NCI-H1436 (cell line): ENCODE results near the gene NUDT4.
A peak's percentile ranks its signal among the peaks of the same experiment; 100 is the strongest.
"Not testable (repeated sequence)": the region's sequence is repeated elsewhere in the genome, so short reads cannot be mapped to it uniquely, and the experiment has no call there.

Source experiments
- DNase-seq: peaks from one replicate; lab custom pipeline; 2025; lab: John Stamatoyannopoulos, UW

The NUDT4 gene

DNA sequence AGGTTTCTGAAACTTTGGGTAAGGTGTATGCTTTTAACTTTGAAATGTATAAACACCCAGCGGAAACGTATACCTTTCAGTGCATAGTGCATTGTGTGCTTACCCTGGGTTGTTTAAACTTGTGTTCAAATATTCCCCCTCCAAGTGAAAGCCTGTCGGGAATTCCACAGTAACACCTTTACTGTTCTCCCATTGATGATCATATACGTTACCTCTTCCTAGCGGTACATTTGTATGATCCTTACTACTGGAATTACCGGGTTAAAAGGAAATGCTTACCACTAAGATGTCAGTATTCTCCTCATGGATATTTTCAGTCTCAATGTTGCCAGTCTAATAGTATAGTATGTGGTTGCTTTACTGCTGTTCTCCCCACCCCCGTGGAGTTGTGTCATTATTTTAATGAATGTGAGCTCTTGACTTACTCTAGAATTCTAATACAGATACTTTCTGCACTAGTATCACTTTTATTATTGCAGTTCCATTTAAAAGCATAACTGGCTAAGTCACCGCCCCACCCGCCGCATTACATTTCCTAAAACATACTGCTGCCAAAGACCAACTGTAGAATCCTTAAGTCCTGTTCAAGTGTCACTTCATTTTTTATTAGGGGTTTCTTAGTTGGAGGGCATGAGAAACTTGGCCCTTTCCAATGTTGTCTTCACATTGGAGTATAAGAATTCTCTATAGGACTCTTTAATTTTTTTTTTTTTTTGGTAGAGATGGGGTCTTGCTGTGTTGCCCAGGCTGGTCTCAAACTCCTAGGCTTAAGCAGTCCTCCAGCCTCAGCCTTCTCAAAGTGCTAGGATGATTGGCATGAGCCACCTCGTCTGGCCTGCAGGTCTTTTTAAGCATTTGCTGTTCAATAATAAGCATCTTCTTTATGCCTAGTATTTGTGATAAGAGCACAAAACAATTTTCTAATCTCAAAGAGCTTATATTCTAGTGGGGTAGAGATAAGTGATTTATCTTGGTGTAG is 24.9 kb downstream of the NUDT4 start:
- DNase-seq = no peak

DNA sequence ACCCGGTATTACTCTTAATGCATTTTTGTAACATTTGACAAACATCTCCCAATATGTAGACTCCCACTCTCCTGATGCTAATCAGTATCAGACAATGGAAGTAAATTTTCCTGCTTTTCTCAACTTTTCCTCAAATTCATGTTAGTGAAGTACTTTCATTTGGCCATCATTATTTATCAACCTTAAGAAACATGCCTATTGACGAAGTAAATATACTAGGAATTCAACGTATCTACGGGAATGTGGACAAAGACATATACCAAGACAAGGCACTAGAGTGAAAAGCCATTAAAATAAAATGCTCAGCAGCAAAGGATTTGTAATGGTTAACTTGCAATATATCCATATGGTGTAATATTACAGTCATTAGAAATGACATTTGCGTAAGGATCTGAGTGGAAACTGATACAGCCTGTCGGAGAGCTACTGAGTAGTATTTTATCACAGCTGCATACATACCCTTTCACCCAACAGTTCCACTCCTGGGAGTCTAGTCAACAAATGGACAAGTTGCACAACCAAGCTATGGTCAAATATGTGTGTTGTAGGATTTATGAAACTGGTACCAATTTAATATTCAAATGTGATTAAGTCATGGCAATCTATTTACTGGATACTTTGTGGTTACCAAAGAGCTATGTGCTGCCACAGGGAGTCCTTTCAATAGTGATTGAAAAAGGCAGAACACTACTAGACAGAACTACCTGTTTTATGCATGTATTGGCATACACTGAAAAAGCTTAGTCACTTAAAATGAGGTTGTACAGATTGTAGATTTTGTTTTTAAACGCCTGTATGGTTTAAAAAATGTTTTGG is 26.5 kb downstream of the NUDT4 start:
- no peak for DNase-seq

DNA sequence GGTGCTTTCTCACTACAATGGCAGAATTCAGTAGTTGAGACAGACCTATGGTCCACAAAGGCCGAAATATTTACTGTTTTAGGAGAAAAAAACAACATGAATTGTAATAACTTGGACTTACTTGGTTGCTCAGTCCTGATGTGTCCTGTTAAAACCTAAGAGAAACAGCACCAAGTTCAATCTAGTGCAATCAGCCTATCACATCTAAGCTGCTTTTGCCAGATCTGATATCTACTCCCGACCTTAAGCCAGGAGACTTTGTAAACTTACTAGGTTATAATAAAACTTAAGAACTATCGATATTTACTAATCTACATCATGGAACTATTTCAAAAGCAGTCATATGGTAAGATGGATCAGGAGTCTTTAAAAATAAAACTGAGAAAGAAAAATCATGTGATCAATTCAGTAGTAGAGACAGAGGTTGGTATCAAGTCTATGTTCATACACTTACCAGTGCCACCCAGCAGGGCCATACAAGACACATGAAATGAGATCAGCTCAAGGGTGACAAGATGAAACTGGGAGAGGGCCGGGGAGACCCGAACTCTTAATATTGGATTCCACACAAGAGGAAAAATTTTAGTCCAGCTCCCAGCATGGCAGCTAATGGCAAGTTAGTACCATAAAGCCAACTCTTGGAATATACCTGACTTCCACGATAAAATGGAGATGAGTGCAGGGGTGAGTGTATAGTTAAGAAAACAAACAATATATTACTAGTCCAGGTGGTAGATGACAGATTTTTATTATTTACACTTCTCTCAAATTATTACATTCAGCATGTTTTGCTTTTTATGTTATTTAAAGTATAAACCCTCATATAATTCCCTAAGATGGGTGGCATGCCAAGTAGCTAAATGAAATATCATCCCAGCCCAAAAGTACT is 27.5 kb downstream of the NUDT4 start:
- DNase-seq = no peak

DNA sequence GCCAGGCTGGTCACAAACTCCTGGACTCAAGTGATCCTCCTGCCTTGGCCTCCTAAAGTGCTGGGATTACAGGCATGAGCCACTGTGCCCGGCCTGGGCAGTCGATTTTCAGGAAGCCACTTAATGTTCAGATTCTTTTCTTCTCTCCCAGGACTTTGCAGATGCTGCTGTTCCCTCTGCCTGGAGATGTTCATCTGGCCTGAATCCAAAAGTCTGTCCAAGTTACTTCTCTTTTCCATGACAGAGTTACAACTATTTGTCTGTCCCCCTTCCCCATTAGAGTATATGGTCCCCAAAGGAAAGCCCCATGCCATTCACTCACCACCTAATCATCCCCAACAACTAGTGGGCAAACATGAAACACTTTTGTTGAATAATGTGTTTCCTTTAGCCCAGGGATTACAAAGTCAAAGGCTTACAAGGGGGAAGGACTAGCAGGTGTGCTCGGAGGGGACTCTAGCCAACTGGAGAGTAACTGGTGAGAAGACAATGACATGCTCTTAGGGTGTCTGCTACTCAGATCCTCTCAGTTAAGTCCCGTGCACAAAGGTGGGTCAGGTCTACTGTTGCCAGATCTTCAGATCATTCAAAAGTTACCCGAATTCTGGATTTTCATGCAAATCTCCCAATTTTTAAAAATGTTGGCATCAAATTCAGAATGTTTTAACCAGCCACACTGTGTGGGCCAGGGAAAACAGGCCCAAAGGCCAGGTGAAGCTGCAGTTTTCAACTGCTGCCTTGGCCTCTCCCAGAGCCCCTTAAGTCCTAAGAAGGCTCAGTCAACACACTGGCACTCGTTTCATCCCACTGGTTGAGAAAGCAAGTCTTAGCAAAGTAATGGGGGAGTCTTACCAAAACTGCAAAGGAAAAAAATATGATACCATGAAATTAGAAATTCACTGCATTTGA is 29.6 kb downstream of the NUDT4 start:
- no peak for DNase-seq

DNA sequence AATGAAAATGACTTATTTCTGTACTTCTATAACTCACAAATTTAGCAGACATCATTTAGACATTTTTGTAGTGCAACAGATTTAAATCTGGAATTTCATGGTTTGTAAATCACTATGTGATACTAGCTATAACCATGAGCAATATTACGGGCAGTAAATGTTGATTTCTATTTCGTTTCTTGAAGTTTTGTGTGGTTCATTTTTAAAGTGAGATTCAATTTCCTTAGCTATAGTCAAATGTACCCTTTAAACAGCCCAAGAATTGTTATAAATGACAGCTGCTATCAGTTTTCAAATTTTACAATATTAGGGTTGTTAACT is 30.2 kb downstream of the NUDT4 start:
- DNase-seq = no peak

DNA sequence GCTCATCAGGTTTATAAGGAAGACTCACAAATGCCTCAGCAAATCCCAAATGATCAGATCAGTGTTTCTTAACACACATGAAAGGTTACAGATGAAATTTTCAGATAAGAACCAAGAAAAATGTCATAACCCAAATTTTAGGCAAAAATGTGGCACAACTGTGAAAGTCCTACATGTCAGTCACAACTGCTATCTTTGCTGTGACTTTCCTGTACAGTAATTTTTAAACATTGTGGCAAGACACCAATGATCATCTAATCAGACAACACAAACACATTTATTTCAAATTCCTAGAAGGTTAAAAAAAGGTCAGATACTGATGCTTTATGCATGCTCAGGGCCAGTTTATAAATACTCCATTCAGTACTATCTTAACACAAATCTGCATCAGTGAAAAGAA is 31.1 kb downstream of the NUDT4 start:
- no peak for DNase-seq

DNA sequence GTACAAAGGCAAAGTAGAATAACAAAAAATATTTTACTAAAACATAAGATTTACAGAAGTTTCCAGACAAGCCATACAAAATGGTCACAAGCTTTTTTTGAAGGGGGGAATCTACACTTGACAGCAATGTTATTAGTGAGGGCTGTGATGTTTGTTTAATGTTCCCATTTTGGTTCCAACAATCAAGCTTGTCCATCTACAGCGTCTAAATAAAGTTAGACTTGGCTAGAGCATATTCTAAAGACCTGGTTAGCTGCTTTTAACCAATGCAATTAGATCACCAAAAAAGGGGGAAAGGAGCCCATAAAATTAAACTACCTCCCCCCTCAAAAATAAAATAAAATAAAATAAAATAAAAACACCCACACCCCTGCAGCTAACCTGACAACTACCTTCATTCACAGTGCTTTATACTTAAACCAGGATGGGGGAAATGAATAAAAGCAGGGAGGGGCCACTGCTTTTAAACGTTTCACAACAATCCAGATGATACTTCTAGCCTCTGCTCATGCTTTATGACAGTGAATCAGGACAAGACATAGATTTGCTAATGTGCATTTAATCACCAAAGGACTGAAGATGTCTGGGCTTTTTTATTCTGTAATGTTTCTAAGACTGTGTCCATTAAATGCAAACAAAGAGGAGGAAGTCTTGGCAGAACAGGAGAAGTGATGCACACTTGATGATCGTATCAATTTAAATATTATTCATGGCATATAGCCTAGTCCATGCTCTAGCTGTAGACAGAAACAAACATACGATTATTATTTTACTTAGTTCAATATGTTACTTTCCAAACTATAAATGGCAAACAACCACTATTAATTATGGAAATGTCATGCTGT is 31.8 kb downstream of the NUDT4 start:
- DNase-seq = not testable (repeated sequence)

DNA sequence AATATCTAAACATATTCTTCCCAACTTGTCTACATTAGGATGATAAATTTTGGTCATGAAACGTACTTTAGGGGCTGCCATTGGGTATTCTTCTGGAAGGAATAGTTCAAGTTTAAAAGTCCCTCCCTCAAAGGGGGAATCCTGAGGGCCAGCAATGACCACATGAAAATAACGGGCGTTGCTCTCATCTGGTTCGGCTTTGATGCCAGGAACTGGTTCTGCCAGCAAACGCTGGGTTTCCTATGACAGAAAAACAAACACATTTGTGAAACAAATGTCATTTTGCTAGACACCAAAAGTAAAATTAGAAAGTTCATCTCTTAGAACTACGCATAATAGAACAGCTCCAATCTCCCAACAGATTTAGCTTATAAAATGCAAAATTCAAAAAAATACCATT is 33.3 kb downstream of the NUDT4 start:
- not testable (repeated sequence) for DNase-seq

DNA sequence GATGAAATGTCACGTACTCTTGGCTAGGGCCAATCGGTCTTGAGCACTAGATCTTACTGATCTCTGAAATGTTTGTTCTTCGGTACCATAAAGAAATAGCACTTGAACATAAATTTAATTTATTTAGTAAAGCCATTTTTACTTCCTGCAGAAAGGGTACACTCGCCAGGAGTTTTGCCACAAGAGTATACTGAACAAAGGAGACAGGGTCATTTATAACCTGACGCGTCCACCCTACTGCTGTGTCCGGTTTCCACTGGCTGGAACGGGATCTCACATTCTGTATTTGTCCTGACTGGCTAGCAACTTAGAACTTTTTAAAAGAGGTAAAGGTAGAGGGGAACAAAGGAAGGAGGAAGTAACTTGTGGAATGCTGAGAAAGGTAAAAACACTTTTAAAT is 34.7 kb downstream of the NUDT4 start:
- not testable (repeated sequence) for DNase-seq

DNA sequence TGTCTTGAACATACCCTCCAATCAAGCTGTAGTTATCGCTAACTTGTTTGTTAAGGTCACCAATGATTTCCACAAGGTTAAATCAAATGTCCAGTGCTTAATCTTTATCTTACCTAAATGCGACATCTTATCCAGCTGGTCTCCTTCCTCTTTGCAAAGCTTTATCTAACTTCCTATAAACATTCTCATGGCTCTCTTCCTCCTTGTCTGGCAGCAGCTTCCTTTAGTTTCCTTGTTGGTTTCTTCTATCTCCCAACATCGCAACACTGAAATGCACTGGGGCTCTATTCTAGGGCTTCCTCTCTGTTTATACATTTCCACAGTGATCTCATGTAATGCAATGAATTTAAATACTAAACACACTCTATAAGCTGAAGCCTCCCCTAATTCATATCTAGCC is 35.3 kb downstream of the NUDT4 start:
- no peak for DNase-seq

DNA sequence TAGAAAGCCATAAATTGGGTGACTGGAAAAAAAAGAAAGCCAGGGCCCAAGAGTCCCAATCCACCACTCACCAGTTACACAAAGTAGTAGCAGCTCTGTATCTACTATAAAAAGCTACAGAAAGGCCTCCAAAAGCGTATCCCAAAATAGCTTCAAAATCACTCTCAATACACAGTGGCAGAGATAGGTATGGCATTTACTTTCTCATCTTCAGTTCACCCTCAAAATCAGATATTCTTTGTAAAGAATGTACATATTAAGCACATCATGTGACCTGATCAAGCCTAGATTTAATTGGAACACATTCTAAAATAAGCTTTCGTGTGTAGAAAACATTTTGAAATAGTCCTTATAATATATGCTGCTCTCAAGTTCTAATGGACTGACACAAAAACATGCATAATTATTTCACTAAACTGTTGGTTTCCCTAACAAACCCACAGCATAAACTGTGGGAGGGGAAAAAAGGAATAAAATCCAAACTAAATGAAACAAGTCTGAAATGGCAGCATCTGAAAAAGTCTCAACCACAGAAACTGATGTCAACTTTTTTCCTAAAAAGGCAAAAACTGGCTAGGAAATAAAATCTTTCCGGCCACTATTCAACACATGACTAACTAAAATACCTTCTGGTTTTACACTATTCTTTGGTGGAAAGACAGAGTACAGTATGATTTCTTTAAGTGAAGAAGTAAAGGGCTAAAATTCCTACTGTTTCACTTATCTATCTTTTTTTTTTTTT is 38.2 kb downstream of the NUDT4 start:
- DNase-seq = no peak

DNA sequence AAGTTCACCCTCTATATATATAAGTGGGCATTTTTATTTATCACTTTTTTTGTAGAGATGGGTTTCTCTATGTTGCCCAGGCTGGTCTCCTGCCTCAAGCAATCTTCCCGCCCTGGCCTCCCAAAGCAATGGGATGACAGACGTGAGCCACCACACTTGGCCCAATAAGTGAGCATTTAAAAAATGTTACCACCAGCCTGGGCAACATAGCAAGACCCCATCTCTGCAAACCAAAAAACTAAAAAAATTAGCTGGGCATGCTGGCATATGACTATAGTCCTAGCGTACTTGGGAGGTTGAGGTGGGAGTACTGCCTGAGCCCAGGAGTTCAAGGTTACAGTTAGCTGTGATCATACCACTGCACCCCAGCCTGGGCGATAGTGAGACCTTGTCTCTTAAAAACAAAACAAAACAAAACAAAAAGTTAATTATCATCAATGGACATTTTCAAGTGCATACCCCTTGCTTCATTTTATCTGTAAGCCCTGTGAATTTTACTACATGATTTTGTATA is 40.3 kb downstream of the NUDT4 start:
- no peak for DNase-seq

DNA sequence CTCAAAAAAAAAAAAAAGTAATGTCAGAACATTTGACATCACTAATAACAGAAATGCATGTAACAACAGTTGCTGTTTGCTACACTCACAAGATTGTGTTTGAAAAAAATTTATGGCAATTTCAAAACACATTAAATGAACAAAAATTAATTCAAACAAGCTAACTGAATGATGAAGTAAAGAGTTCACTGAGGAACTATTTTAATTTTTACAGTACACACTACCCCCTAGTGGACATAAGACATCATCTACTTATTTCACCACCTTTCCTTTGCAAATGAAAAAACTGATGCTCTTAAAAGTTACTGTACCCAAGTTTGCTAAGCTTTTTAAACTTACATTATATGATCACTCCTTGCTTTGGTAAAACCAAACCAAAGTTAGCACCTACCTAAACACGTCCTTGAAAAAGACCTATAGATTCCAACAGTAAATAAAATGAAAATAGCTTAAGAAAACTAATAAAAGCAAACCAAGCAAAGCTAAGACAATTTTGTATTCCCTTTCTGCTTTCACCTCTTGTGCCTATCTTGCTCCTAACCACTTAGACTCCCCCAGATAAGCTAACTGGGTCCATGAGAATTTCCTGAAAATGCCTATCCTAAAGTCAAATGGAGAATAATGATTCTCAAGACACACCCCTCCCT is 41.8 kb downstream of the NUDT4 start:
- peak; percentile 6 for DNase-seq

DNA sequence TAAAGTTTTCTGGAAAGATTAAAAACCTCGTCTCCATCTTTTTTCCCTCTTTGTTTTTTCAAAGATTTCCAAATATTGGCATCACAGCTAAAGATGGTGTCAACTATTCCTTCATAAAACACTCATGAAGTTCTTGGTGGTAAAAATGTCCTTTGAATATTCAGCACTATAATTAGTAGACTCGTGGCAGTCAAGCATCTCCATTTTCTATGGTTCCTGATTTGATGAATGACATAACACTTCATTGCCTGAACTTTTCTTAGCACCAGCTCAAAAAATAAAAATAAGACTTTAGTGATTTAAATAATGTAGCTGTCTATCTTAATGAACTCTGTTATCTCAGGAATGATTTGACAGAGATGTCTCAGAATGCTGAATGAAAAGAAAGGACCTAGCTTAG is 44.3 kb downstream of the NUDT4 start:
- DNase-seq = no peak

DNA sequence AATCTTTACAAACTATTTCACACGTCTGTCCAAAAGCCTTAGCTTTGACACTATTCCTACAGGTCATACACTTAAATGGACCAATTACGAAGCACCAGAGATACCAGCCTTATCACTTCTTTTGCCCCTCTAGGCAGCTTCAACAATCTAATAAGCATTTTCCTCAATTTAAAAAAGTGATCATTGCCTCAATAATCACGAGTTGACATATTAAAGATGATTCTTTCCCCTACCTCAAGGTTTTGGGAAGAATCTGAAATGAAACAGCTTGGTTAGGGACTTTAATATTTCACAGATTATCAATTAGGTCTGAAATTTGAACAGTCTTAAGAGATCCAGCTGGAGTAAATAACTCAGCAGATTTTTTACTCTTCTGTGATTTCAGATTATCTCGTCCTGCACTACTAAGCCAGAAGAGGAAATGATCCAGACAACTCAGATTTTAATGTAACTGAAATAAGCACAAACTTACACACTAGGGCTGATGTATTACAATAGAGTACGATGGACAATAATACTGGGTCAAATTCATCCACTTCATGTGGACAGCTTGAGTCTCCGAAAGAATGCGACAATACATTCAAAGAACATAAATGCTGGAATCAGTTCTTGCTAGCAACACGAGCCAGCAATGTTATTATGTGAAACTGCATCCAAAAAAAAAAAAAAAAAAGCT is 48.1 kb downstream of the NUDT4 start:
- DNase-seq = no peak

DNA sequence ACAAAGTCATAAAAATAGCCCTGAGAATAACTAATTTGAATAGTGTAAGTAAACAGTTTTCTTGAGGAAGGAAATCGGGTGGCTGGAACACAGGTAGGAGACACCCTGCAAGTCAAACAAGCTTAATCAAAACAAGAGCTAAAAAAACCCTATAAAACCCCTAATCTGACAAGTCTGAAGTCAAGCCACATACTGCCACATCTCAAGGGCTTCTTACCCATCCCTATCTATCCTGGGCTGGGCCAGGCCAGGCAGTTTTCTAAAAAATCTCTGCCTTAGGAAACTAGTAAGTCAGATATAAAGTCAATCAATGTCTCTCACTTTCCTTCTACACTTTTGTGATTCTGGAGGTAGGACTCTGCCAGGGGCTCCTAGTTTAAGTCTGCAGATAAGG is 48.7 kb downstream of the NUDT4 start:
- DNase-seq = no peak

DNA sequence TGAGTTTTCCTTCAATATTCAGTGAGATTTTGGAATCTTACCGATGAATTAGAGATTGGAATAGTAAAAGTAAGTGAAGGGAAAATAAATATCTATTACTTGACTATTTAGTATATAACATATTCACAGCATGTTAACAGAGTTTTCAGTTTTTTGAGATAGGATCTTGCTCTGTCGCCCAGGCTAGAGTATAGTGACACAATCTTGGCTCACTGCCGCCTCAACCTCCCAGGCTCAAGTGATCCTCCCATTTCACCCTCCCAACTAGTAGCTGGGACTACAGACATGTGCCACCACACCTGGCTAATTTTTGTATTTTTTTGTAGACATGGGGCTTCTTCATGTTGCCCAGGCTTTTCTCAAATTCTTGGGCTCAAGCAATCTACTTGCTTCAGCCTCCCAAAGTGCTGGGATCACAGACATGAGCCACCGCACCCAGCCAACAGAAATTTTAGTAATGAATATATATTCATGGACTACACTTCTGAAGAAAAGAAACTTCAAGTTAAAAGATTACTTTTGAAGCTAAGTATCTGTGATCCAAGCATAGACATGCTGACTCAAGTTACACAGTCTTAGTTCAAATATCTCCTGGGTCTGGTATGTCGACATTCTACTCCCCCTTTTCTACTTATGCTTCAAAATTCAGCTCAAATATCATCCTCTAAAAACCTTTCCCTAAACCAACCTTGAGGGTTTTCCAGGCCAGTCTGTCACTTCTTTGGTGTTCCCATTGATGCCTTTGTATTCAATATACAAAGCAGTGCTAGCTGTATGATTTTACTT is 50.2 kb downstream of the NUDT4 start:
- no peak for DNase-seq
